Spleen (tissue), 7 donors: Measurements from ENCODE around the gene CRYBG1.

Source experiments
- POLR2AphosphoS5 ChIP-seq, 3 donors: sonication (generic); formaldehyde crosslinking; IDR thresholded peaks; one replicate each; pipeline ENCODE4 v1.5.1; 2017; ENCODE audit warnings: antibody characterized with exemption in 3 of 3
- TF ChIP-seq, protein P1 (sequence below), 11 experiments: fragments of 200-600 bp in 7 of 11; fragments of 450-650 bp in 4 of 11; sonication (generic) in 4 of 11; IDR thresholded peaks in 8 of 11; conservative IDR thresholded peaks in 3 of 11; 1 replicate in 7 of 11; 2 replicates in 4 of 11; pipeline versions ENCODE4 v1.4.0 to v1.8.0; 2016 to 2021; ENCODE audit warnings: antibody characterized with exemption in 11 of 11, inconsistent platforms in 4 of 11, mild to moderate bottlenecking in 1 of 11
- donor health status: DM: no; HTN: no; CAD: no; lungs with moderate emphysema.
- donor health status: DM: no; HTN: no; CAD: no.
- donor health status: DM: no; HTN: no; CAD: no.

DNA sequence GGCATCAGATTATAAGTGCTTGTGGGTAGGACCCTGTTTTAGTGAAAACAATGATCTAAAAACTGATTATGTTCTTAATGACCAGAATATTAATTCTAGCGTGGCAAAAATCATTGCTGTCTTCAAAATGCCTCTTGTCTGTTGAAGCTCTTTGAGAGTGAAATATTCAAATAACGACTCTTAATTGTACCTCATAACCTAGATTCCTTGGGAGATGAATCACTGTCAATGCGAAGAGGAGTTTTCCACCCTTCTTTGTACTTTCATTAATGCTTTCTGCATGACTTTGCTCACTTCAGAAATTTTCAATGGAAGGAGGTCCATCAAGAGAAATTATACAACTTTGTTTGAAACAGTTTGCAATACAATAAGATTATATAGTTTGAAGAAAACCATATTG lies 71.5 kb downstream of the CRYBG1 start:
- TF ChIP-seq POLR2AphosphoS5 (IDR thresholded peaks at IDR 0.05): no peak
- TF ChIP-seq, protein P1, sequence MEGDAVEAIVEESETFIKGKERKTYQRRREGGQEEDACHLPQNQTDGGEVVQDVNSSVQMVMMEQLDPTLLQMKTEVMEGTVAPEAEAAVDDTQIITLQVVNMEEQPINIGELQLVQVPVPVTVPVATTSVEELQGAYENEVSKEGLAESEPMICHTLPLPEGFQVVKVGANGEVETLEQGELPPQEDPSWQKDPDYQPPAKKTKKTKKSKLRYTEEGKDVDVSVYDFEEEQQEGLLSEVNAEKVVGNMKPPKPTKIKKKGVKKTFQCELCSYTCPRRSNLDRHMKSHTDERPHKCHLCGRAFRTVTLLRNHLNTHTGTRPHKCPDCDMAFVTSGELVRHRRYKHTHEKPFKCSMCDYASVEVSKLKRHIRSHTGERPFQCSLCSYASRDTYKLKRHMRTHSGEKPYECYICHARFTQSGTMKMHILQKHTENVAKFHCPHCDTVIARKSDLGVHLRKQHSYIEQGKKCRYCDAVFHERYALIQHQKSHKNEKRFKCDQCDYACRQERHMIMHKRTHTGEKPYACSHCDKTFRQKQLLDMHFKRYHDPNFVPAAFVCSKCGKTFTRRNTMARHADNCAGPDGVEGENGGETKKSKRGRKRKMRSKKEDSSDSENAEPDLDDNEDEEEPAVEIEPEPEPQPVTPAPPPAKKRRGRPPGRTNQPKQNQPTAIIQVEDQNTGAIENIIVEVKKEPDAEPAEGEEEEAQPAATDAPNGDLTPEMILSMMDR (IDR thresholded peaks at IDR 0.05 in 8 of 11, conservative IDR thresholded peaks at IDR 0.05 in 3 of 11): no peak
